ENCODE measurements around the gene SUSD6.

GRCh38 chr14:69704319-69704718, 92.9 kb downstream of the SUSD6 start:
- TF ChIP-seq POLR2A (IDR thresholded peaks at IDR 0.05; ENCODE audit: low read depth, low read length) (no peak), POLR2AphosphoS5 (IDR thresholded peaks at IDR 0.05; ENCODE audit: low read depth, low read length) (no peak)
